GM12801 (cell line): ENCODE data around the gene NAIF1.

ENCODE experiments used
- CTCF ChIP-seq: IDR thresholded peaks from one replicate; pipeline ENCODE4 v1.5.1; 2011; ENCODE audit warnings: control low read depth; ENCODE audit not compliant: insufficient read length; ENCODE audit errors: extremely low read depth

NAIF1 gene

GRCh38 chr9:128077847-128078503 lies 10.9 kb upstream of the NAIF1 start:
- TF ChIP-seq CTCF: no peak

GRCh38 chr9:128073253-128073886 lies 6.2 kb upstream of the NAIF1 start:
- TF ChIP-seq CTCF: no peak

GRCh38 chr9:128072144-128073021 lies 5.3 kb upstream of the NAIF1 start:
- TF ChIP-seq CTCF: no peak

- no peak for TF ChIP-seq CTCF
Observed at GRCh38 chr9:128070874-128071273, 3.8 kb upstream of the NAIF1 start.

- TF ChIP-seq CTCF: no peak
Observed at GRCh38 chr9:128068386-128069205, 1.5 kb upstream of the NAIF1 start.

- no peak for TF ChIP-seq CTCF
Observed at GRCh38 chr9:128067645-128068385, 695 bp upstream of the NAIF1 start, which contains the start of gene SLC25A25. SLC25A25 (plus strand) TSS chr9:128068232; CDS start chr9:128068320, 88 bp downstream.
